Adrenal gland (tissue), 5 donors: Measurements from ENCODE around the gene SV2C.

ENCODE experiments used
- POLR2A ChIP-seq, 2 donors: fragments of 450-650 bp; IDR thresholded peaks; one replicate each; pipeline ENCODE4 v1.6.1; 2017; ENCODE audit warnings: antibody characterized with exemption in 2 of 2, mild to moderate bottlenecking in 2 of 2, moderate library complexity in 1 of 2
- TF ChIP-seq, protein P1 (sequence below), 6 experiments: fragments of 450-650 bp in 4 of 6; fragments of 200-600 bp in 2 of 6; sonication (generic) in 1 of 6; IDR thresholded peaks; 1 replicate in 5 of 6; 2 replicates in 1 of 6; pipeline versions ENCODE4 v1.5.1 to v1.8.0; 2016 to 2021; ENCODE audit warnings: antibody characterized with exemption in 6 of 6, mild to moderate bottlenecking in 2 of 6, moderate library complexity in 1 of 6
- donor health status: DM: no; HTN: no; CAD: no.

DNA sequence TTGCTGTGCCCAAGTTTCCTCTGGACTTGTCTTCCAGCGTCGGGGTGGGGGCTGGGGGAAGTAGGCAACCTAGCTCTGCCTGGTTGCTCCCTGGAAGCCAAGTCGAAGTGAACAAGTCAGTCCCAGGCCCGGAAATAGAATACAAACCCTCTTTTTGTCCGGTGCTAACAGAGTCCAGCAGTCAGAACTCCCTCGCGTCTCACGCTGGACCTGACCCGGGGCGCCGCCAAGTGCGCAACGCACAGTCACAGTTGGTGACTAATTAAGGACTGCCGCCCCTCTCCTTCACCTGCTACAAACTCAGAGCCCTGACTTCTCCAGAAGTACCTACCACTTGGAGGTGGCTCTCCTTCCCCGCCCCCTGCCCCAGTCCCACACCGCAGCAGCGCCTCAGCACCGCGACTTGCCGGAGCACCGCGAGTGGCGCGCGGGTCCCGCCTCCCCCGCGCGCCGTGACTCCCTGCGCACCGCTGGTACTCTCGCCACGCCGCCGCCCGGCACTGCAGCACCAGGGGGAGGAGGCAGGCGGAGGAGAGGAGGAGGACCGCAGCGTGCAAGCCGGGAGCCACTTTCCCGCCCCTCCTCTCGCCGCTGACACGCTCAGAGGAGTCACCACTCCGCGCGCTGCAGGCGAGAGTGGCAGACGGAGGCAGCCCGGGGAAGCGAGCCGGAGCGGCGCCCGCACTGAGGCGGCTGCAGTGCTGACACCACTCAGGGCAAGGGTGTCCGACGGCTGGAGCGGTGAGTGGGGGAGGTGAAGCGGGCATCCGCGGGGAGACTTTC, at the start of gene SV2C:
- TF ChIP-seq POLR2A (IDR thresholded peaks at IDR 0.05): peak in 1 of 2 donors; percentile 43
- TF ChIP-seq, protein P1, sequence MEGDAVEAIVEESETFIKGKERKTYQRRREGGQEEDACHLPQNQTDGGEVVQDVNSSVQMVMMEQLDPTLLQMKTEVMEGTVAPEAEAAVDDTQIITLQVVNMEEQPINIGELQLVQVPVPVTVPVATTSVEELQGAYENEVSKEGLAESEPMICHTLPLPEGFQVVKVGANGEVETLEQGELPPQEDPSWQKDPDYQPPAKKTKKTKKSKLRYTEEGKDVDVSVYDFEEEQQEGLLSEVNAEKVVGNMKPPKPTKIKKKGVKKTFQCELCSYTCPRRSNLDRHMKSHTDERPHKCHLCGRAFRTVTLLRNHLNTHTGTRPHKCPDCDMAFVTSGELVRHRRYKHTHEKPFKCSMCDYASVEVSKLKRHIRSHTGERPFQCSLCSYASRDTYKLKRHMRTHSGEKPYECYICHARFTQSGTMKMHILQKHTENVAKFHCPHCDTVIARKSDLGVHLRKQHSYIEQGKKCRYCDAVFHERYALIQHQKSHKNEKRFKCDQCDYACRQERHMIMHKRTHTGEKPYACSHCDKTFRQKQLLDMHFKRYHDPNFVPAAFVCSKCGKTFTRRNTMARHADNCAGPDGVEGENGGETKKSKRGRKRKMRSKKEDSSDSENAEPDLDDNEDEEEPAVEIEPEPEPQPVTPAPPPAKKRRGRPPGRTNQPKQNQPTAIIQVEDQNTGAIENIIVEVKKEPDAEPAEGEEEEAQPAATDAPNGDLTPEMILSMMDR (IDR thresholded peaks at IDR 0.05): no peak
